Activated B cell treated with CpG ODN at 0.5 μM for 24 hours (primary cell): ENCODE data around the gene TH. TPM values are rescaled to one million over a fixed set of nuclear protein-coding genes. Genes with fewer than 3 reads are reported as not detected.

Experiments
- ATAC-seq: fragments of 200-7000 bp; cut with Tn5 transposase; one replicate; pipeline ENCODE4 v1.10.0; 2021; ENCODE audit warnings: low read depth, mild to moderate bottlenecking, moderate library complexity
- CTCF ChIA-PET: fragments of 350-600 bp; sonication (Branson Sonifier 250); formaldehyde crosslinking; loops from one replicate; lab custom pipeline; 2021; ENCODE audit warnings: antibody characterized with exemption; lab: Charles Lee
- POLR2A ChIA-PET: fragments of 350-600 bp; sonication (Branson Sonifier 250); formaldehyde crosslinking; loops from one replicate; lab custom pipeline; 2021; ENCODE audit warnings: antibody characterized with exemption; lab: Charles Lee
- DNase-seq: peaks from one replicate; pipeline ENCODE4 v3.0.0; 2022
- H3K27ac Mint-ChIP-seq: one replicate; pipeline ENCODE4 v1.8.0; 2020; ENCODE audit warnings: mixed read lengths
- H3K27me3 Mint-ChIP-seq: one replicate; pipeline ENCODE4 v1.8.0; 2021; ENCODE audit warnings: mixed read lengths
- H3K36me3 Mint-ChIP-seq: one replicate; pipeline ENCODE4 v1.8.0; 2021; ENCODE audit warnings: low read depth, mixed read lengths
- H3K4me1 Mint-ChIP-seq: one replicate; pipeline ENCODE4 v1.8.0; 2021; ENCODE audit warnings: mixed read lengths
- H3K4me3 Mint-ChIP-seq: one replicate; pipeline ENCODE4 v1.8.0; 2020; ENCODE audit warnings: mild to moderate bottlenecking, mixed read lengths
- H3K9me3 Mint-ChIP-seq: one replicate; pipeline ENCODE4 v1.8.0; 2020; ENCODE audit warnings: mixed read lengths
- intact Hi-C: fragments of 100-400 bp; cut with micrococcal nuclease; formaldehyde crosslinking; loops from one replicate; pipeline ENCODE4 v1.15.1; 2024
- total RNA-seq: library from RNA; stranded (reverse); gene quantifications from 2 replicates; pipeline ENCODE4 v1.2.3, GENCODE V29; 2022
- TF ChIP-seq, protein P1 (sequence below): fragments of 200-600 bp; IDR thresholded peaks from one replicate; pipeline ENCODE4 v1.8.0; 2022; ENCODE audit warnings: antibody characterized with exemption, mild to moderate bottlenecking

TH gene
- total RNA-seq, 1 donor from 2014 or later = not detected

DNA sequence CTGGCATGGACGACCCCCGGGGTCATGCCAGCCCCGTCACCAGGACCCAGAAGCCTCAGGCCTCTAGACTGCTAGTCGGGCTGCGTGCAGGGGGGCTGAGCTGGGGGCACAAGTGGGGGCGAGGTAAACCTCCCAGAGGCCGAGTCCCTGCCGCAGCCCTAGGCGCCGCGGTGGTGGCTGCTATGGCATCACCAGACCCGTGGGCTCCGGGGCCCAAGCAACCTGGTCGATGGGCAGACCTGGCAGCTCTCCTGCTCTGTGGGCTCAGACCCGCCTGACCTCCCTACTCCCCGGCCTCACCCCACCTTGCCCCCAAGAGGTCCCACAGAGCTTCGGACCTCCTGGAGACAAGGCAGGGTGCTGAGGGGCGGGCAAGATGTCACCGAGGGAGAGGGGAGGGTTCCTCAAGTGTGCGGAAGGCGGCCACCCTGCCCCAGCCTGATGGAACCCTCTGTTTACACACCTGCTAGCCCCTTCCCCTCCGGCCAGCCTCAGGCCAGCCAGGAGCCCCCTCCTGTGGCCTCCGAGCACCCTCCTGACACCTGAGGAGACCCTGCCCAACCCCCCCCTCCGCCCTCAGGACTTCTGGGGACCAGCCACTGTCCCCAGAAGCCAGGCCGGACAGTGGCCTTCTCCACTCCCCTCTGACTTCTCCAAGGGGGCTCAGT lies 41.8 kb downstream of the TH start:
- POLR2A ChIA-PET = no interaction called here
- CTCF ChIA-PET = no interaction called here

DNA sequence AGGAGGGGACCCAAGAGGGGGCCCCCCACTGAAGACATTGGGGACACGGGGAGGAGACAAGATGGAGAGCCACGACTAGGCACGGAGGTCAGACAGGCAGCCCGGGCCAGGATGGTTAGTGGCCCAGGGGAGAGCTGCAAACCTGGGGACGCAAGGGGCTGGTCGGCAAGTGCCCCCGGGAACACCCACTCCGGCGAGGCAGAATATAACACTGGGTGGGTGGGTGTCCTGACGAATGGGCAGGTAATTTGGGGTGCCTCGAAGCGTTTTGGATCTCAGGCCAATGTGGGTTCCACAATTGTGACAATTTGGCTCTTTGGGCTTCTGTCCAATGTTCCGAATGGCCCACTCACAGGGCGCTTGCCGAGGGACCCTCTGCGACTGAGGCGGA lies 42.3 kb downstream of the TH start:
- Mint-ChIP-seq H3K27ac (no peak overlapping the region), H3K36me3 (no peaks in the 10 kb centered on the region), H3K4me1 (no peaks in the 10 kb centered on the region), H3K27me3 (peaks cover 17% of the 10 kb centered on the region), H3K4me3 (no peak overlapping the region), H3K9me3 (peaks cover 3% of the 10 kb centered on the region)
- ChIA-PET POLR2A (no interaction called here), CTCF (no interaction called here)
- TF ChIP-seq, protein P1, sequence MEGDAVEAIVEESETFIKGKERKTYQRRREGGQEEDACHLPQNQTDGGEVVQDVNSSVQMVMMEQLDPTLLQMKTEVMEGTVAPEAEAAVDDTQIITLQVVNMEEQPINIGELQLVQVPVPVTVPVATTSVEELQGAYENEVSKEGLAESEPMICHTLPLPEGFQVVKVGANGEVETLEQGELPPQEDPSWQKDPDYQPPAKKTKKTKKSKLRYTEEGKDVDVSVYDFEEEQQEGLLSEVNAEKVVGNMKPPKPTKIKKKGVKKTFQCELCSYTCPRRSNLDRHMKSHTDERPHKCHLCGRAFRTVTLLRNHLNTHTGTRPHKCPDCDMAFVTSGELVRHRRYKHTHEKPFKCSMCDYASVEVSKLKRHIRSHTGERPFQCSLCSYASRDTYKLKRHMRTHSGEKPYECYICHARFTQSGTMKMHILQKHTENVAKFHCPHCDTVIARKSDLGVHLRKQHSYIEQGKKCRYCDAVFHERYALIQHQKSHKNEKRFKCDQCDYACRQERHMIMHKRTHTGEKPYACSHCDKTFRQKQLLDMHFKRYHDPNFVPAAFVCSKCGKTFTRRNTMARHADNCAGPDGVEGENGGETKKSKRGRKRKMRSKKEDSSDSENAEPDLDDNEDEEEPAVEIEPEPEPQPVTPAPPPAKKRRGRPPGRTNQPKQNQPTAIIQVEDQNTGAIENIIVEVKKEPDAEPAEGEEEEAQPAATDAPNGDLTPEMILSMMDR = no peak
- no peak for DNase-seq
- intact Hi-C loops = no loop called here
- no peak for ATAC-seq

More for the DNA sequence above, 41.8 kb downstream of the TH start:
- ATAC-seq (no peak), DNase-seq (no peak)
- Mint-ChIP-seq H3K27me3 (peaks cover 17% of the 10 kb centered on the region), H3K27ac (no peak overlapping the region), H3K36me3 (no peaks in the 10 kb centered on the region), H3K4me1 (no peaks in the 10 kb centered on the region), H3K4me3 (no peak overlapping the region), H3K9me3 (peaks cover 3% of the 10 kb centered on the region)
- TF ChIP-seq, protein P1 = no peak
- intact Hi-C loops = no loop called here

DNA sequence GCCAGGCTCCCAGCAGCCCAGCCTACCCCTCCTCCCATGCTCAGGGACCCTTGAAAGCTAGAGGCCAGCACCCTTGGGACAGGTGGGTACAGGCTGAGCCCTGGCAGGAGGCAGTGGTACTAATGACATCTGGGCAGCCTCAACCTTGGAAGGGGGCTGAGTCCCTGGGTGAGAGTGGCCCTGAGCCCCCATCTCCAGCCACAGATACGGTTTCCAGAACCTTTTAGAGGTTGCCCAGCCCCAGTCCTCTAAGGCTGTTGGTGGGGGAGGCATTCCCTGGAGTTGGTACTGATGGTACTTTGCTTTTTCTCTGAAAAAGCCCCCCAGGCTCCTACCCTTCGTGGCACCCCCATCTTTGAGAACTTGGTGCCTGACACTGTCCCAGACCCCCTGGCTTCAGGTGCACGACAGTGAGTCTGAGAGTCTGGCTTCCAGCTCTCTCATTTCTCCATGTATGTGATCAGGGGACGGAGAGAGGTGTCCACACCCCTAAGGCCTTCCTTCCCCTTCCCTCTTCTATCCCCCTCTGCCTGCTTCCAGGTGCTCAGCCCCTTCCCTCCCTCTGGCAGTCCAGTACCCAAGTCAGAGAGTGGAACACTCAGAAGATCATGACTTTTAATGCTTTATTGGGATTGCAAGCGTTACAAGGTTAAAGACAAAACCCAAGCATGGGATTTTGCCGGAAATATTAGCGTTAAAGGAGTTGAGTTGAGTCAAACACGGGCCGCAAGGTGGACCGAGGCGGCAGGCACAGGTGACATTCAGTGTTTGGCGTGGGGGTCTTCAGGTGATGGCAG lies 42.9 kb downstream of the TH start:
- no peaks in the 10 kb centered on the region for H3K36me3 Mint-ChIP-seq
- TF ChIP-seq, protein P1 = no peak
- H3K4me1 Mint-ChIP-seq = no peaks in the 10 kb centered on the region
- peaks cover 3% of the 10 kb centered on the region for H3K9me3 Mint-ChIP-seq
- H3K4me3 Mint-ChIP-seq = no peak overlapping the region
- intact Hi-C loops = no loop called here
- ATAC-seq (no peak), DNase-seq (no peak)
- no peak overlapping the region for H3K27ac Mint-ChIP-seq
- CTCF ChIA-PET = no interaction called here
- POLR2A ChIA-PET = no interaction called here
- peaks cover 20% of the 10 kb centered on the region for H3K27me3 Mint-ChIP-seq

DNA sequence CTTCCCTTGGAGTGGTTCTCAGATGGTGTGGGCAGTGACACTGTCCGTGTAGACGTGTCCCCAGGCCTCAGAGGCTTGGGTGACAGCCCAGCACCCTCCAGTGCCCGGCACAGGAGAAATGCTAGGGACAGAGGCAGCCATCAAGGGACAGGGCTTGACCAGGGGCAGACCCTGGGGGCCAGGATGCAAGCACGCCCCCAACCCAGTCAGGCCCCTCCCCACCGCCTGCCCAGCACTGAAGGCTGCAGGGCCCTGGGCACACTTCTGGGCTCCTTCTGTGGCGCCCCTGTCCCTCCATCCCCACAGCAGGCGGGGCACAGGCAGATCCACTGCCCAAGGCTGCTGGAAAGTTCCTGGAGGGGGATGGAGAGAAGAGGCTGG lies 43.5 kb downstream of the TH start:
- Mint-ChIP-seq H3K27me3 (peaks cover 20% of the 10 kb centered on the region), H3K27ac (no peak overlapping the region), H3K4me3 (no peak overlapping the region), H3K9me3 (peaks cover 3% of the 10 kb centered on the region), H3K36me3 (no peaks in the 10 kb centered on the region), H3K4me1 (no peaks in the 10 kb centered on the region)
- no peak for DNase-seq
- TF ChIP-seq, protein P1 = no peak
- POLR2A ChIA-PET = no interaction called here
- intact Hi-C loops = no loop called here
- no peak for ATAC-seq
- CTCF ChIA-PET = no interaction called here

DNA sequence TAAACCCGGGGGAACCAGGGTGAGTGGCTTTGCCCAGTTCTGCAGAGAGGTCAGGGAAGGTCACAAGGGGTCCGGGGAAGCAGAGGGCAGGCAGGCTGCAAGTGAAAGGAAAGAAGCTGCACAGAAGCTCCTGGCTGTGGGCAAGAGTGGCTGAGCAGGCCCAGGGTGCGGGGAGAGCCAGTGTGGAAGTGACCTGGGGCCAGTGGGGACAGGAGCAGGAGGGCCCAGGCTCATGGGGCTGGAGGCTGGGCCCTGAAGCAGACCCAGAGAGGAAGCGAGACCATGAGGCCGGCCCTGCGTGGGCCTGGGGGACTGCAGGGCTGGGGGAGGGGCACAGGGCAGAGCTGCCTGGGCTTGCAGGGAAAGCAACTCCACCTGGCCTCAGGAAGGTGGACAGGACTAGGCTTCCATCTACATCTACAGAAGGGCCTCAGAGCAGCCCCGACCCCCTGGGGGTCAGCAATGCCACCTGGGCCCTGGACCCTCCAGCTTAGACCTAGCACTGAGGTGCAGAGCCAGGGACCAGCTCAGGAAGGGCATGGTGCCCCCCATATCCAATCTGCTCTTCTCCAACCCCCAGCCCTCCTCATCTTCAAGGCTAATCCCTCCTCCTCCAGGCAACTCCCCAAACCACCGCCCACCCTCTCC lies 44.0 kb downstream of the TH start:
- H3K4me1 Mint-ChIP-seq = no peaks in the 10 kb centered on the region
- no peaks in the 10 kb centered on the region for H3K36me3 Mint-ChIP-seq
- CTCF ChIA-PET = no interaction called here
- no peak overlapping the region for H3K4me3 Mint-ChIP-seq
- POLR2A ChIA-PET = no interaction called here
- no peak for DNase-seq
- H3K9me3 Mint-ChIP-seq = peaks cover 3% of the 10 kb centered on the region
- H3K27me3 Mint-ChIP-seq = peaks cover 16% of the 10 kb centered on the region
- TF ChIP-seq, protein P1 = no peak
- intact Hi-C loops = no loop called here
- no peak for ATAC-seq
- H3K27ac Mint-ChIP-seq = no peak overlapping the region
